GM23338 (cell line): ENCODE measurements around the gene ABHD15.

Experiments
- EZH2phosphoT487 ChIP-seq: fragments of 200-600 bp; sonication (generic); IDR thresholded peaks from one replicate; pipeline ENCODE4 v1.8.1; 2018; ENCODE audit warnings: antibody characterized with exemption; ENCODE audit not compliant: unreplicated experiment
- TF ChIP-seq, protein P1 (sequence below), 2 experiments: fragments of 200-600 bp in 1 of 2; sonication (generic) in 1 of 2; conservative IDR thresholded peaks; 2 replicates each; pipeline versions ENCODE4 v1.5.1 to v1.6.1; 2016 to 2017; ENCODE audit warnings: antibody characterized with exemption in 2 of 2, low read depth in 2 of 2, mild to moderate bottlenecking in 2 of 2, moderate library complexity in 1 of 2

DNA sequence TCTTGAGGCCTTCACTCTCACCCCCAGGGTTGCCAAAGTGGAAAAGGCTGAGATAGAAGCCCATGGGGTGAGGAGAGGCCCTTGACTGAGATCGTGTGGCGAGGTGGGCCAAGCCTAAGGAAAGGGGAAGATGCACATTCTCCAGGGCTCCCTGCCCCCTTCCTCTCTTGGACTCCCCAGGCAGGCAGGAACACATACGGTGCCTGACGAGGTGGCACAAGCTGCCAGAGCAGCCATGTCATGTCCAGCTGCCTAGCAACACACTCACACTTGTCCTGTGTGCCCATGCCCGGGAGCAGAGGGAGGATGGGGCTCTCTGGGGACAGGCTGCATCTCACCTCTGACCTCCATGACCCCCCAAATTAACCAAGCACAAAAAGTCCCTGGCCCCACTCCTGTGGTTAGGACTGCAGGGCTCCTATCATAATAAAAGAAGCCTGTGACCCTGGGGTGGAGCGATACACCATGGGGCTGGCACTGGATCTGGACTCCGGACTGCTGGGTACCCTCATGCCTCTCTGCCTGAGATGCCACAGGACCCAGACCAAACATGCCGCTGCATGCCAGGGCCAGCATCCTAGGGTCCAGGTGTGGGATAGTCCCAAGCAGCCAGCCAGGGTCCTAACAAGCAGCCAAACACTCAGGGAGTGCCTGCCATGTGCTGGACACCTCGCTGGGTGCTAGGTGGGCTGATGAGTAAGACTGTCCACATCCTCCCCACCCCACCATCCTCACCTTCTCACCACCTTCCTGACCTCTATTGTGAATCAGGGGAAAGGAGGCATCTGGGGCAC is 20.0 kb upstream of the ABHD15 start:
- TF ChIP-seq, protein P1, sequence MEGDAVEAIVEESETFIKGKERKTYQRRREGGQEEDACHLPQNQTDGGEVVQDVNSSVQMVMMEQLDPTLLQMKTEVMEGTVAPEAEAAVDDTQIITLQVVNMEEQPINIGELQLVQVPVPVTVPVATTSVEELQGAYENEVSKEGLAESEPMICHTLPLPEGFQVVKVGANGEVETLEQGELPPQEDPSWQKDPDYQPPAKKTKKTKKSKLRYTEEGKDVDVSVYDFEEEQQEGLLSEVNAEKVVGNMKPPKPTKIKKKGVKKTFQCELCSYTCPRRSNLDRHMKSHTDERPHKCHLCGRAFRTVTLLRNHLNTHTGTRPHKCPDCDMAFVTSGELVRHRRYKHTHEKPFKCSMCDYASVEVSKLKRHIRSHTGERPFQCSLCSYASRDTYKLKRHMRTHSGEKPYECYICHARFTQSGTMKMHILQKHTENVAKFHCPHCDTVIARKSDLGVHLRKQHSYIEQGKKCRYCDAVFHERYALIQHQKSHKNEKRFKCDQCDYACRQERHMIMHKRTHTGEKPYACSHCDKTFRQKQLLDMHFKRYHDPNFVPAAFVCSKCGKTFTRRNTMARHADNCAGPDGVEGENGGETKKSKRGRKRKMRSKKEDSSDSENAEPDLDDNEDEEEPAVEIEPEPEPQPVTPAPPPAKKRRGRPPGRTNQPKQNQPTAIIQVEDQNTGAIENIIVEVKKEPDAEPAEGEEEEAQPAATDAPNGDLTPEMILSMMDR (conservative IDR thresholded peaks at IDR 0.05; ENCODE audit: low read depth in 2 of 2), result no peak
- TF ChIP-seq EZH2phosphoT487, result no peak
